Dendritic cell treated with granulocyte-macrophage colony-stimulating factor and Interleukin-4, amounts not matched to agents 40 ng/mL and 50 ng/mL, for 4 days (primary cell): ENCODE measurements around the gene ZNF648.
"Not testable (repeated sequence)": the region's sequence is repeated elsewhere in the genome, so short reads cannot be mapped to it uniquely, and the experiment has no call there.

ENCODE experiments used
- H3K27ac Mint-ChIP-seq: one replicate; pipeline ENCODE4 v1.8.0; 2022; ENCODE audit warnings: mild to moderate bottlenecking, mixed read lengths
- H3K27me3 Mint-ChIP-seq: one replicate; pipeline ENCODE4 v1.8.0; 2022; ENCODE audit warnings: mild to moderate bottlenecking, mixed read lengths
- H3K36me3 Mint-ChIP-seq: one replicate; pipeline ENCODE4 v1.8.0; 2022; ENCODE audit warnings: low read depth, mixed read lengths
- H3K4me1 Mint-ChIP-seq: one replicate; pipeline ENCODE4 v1.8.0; 2022; ENCODE audit warnings: low read depth, mixed read lengths
- H3K4me3 Mint-ChIP-seq: one replicate; pipeline ENCODE4 v1.8.0; 2022; ENCODE audit warnings: mild to moderate bottlenecking, moderate library complexity, mixed read lengths
- H3K9me3 Mint-ChIP-seq: one replicate; pipeline ENCODE4 v1.8.0; 2022; ENCODE audit warnings: mixed read lengths
- intact Hi-C: fragments of 100-400 bp; cut with micrococcal nuclease; formaldehyde crosslinking; loops from one replicate; pipeline ENCODE4 v1.15.0; 2022

The ZNF648 gene

GRCh38 chr1:182060877-182061276 is 635 bp downstream of the ZNF648 start:
- H3K4me1 Mint-ChIP-seq = no peaks in the 10 kb centered on the region
- peaks cover 63% of the 10 kb centered on the region for H3K27me3 Mint-ChIP-seq
- H3K36me3 Mint-ChIP-seq = no peaks in the 10 kb centered on the region
- H3K27ac Mint-ChIP-seq = no peak overlapping the region
- H3K9me3 Mint-ChIP-seq = no peaks in the 10 kb centered on the region
- intact Hi-C loops = no loop called here
- no peak overlapping the region for H3K4me3 Mint-ChIP-seq

DNA sequence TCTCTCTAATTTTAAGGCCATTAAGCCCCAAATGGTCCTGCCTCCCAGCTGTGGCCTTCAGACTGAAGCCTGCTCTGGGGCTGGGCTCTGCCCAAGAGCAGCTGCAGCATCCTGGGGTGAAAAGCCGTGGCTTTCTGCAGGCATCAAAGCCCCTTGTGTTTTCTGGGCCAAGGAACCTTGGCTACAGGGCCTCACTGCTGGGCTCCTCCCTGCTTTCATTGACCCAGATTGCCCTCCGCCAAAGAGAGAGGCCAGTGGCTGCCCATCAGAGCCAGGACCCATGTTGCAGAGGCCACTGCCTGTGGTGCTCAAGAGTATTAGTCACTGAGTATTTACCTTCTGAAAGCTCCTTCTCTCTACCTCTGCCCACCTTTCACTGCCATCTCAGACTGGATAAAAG is 1.6 kb downstream of the ZNF648 start:
- Mint-ChIP-seq H3K4me3 (no peak overlapping the region), H3K27ac (no peak overlapping the region), H3K9me3 (no peaks in the 10 kb centered on the region), H3K27me3 (peaks cover 71% of the 10 kb centered on the region), H3K4me1 (no peaks in the 10 kb centered on the region), H3K36me3 (no peaks in the 10 kb centered on the region)
- intact Hi-C loops = no loop called here

DNA sequence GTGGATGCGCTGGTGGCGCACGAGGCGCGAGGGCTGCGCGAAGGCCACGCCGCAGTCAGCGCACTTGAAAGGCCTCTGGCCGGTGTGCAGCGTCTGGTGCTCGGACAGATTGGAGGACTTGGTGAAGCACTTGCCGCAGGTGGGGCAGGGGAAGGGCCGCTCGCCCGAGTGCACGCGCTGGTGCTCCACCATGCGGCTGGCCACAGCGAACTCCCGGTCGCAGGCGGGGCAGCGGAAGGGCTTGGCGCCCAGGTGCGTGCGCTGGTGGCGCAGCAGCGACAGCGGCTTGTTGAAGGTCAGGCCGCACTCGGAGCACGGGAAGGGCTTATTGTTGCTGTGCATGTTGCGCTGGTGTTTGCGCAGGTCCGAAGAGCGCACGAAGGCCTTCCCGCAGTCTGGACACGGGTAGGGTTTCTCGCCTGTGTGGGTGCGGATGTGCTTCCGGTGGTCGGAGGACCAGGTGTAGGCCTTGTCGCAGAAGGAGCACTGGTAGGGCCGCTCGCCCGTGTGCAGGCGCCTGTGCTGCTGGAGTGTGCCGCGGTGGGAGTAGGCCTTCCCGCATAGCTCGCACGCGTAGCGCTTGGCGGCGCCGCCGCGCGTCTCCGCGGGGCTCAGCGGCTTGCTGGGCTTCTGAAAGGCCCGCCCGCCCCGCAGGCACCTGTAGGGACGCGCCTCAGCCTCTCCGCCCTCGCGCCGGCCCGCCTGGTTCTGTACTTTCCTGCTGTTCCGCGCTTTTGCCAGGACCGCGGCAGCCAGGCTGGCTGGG is 4.7 kb downstream of the ZNF648 start:
- peaks cover 1% of the 10 kb centered on the region for H3K4me1 Mint-ChIP-seq
- peaks cover 2% of the 10 kb centered on the region for H3K9me3 Mint-ChIP-seq
- no peak overlapping the region for H3K27ac Mint-ChIP-seq
- peaks cover 57% of the 10 kb centered on the region for H3K27me3 Mint-ChIP-seq
- intact Hi-C loops = no loop called here
- no peak overlapping the region for H3K4me3 Mint-ChIP-seq
- no peaks in the 10 kb centered on the region for H3K36me3 Mint-ChIP-seq

GRCh38 chr1:182054698-182055326 is 6.7 kb downstream of the ZNF648 start:
- Mint-ChIP-seq H3K9me3 (peaks cover 9% of the 10 kb centered on the region), H3K4me3 (no peak overlapping the region), H3K27ac (no peak overlapping the region), H3K36me3 (no peaks in the 10 kb centered on the region), H3K27me3 (peaks cover 39% of the 10 kb centered on the region), H3K4me1 (peaks cover 6% of the 10 kb centered on the region)
- intact Hi-C loops = loop anchor here (1.0 kb wide), 1 partner anchor 576 kb away; no protein-coding TSS in a partner anchor

DNA sequence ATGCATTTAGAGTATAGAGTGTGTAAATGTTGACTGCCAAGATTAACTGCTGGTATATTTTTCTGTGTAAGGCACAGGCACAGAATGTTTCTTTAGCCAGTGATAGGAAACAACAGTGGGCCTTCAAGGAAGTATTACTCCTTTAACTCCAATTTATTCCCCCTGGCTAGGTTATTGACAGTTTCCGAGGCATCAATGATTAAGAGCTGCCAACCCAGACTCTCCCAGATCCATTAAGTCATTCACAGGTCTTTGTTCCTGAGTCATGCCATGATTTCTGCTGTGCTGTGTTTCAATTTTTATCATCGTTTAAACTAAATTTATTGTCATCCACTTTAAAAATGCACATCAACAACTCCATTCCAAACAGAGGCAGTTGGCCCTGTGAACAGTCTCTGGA is 9.2 kb downstream of the ZNF648 start:
- Mint-ChIP-seq H3K4me1 (peaks cover 6% of the 10 kb centered on the region), H3K36me3 (no peaks in the 10 kb centered on the region), H3K9me3 (peaks cover 9% of the 10 kb centered on the region), H3K27ac (no peak overlapping the region), H3K4me3 (no peak overlapping the region), H3K27me3 (peaks cover 23% of the 10 kb centered on the region)
- intact Hi-C loops = no loop called here

- H3K9me3 Mint-ChIP-seq = peaks cover 11% of the 10 kb centered on the region
- H3K27me3 Mint-ChIP-seq = peaks cover 18% of the 10 kb centered on the region
- peaks cover 6% of the 10 kb centered on the region for H3K4me1 Mint-ChIP-seq
- no peaks in the 10 kb centered on the region for H3K36me3 Mint-ChIP-seq
- H3K4me3 Mint-ChIP-seq = no peak overlapping the region
- no peak overlapping the region for H3K27ac Mint-ChIP-seq
- intact Hi-C loops = no loop called here
Observed at GRCh38 chr1:182051938-182052337, 9.6 kb downstream of the ZNF648 start.

DNA sequence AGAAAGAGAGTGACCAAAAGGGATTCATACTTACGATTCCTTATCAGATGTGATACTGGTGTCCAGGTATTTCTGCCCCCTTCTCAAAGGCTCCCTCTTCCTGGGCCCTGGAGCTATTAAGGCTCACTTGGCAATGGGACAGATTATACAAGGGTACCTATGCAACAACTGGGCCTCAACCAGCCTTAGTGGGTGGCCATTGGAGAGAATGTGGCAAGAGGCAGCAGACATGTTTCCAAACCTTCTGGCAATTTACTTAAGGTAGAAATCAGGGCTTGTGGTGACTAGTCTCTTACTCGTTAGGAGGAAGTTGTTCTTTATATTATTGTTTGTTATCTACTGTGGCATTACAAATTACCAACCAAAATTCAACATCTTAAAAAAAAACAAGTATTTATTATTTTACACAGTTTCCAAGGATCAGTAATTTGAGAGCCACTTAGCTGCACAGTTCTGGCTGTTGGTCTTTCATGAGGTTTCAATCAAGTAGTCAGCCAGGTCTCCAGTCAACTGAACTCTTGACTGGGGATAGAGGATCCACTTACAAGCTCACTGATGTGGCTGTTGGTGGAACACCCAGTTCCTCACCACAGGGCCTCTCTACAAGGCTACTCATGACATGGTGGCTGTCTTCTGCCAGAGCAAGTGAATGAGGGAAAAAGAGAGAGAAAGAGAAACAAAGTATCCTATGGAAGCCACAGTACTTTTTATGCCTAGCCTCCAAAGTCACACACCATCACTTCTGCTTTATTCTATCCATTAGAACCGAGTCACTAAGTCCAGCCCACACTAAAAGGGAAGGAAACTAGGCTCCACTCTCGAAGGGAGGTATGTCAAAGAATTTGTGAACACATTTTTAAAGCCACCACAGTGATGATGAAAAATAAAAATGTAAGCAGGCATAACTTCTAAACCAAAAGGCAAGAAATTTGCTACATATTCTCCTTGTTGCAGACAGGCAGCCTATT is 10.7 kb downstream of the ZNF648 start:
- peaks cover 6% of the 10 kb centered on the region for H3K4me1 Mint-ChIP-seq
- H3K27me3 Mint-ChIP-seq = peaks cover 7% of the 10 kb centered on the region
- H3K9me3 Mint-ChIP-seq = peaks cover 20% of the 10 kb centered on the region
- intact Hi-C loops = no loop called here
- H3K27ac Mint-ChIP-seq = no peak overlapping the region
- no peak overlapping the region for H3K4me3 Mint-ChIP-seq
- H3K36me3 Mint-ChIP-seq = no peaks in the 10 kb centered on the region

DNA sequence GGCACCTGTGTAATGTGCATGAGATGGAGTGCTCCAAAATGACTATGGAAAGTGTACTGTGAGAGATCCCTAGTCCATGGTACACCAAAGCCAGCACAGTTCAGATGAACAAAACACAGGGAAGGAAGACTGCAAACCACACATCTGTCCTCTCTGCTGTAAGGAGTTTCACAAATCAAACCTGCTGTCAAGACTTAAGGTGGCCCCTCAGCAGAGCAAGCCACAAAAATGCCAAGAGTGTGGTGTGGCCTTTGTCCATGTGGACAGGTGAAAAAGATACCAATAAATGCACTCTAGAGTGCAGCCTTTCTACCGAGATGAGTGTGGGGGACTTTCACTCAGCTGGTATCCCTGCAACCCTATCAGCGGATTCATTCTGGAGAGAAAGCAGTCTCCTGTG is 12.9 kb downstream of the ZNF648 start:
- peaks cover 33% of the 10 kb centered on the region for H3K9me3 Mint-ChIP-seq
- H3K27me3 Mint-ChIP-seq = no peaks in the 10 kb centered on the region
- peaks cover 6% of the 10 kb centered on the region for H3K4me1 Mint-ChIP-seq
- H3K36me3 Mint-ChIP-seq = no peaks in the 10 kb centered on the region
- no peak overlapping the region for H3K27ac Mint-ChIP-seq
- H3K4me3 Mint-ChIP-seq = no peak overlapping the region
- intact Hi-C loops = no loop called here

GRCh38 chr1:182046763-182047162 is 14.7 kb downstream of the ZNF648 start:
- Mint-ChIP-seq H3K4me1 (peaks cover 11% of the 10 kb centered on the region), H3K9me3 (peaks cover 31% of the 10 kb centered on the region), H3K27ac (no peak overlapping the region), H3K4me3 (no peak overlapping the region), H3K27me3 (no peaks in the 10 kb centered on the region), H3K36me3 (no peaks in the 10 kb centered on the region)
- intact Hi-C loops = no loop called here

DNA sequence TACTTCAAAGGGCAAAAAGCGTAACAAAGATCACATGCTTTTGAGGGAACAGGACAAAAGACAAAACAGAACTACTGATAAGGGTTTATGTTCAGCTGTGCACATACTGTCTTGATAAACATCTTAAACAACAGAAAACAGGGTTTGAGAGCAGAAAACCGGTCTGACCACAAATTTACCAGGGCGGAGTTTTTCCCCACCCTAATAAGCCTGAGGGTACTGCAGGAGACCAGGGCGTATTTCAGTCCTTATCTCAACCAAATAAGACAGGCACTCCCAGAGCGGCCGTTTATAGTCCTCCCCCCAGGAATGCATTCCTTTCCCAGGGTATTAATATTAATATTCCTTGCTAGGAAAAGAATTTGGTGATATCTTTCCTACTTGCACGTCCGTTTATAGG is 16.0 kb downstream of the ZNF648 start:
- H3K4me3 Mint-ChIP-seq, intact Hi-C loops, H3K27me3 Mint-ChIP-seq, H3K27ac Mint-ChIP-seq, H3K36me3 Mint-ChIP-seq: not testable (repeated sequence)
- peaks cover 19% of the 10 kb centered on the region for H3K4me1 Mint-ChIP-seq
- peaks cover 28% of the 10 kb centered on the region for H3K9me3 Mint-ChIP-seq

GRCh38 chr1:182041615-182042014 is 19.9 kb downstream of the ZNF648 start:
- Mint-ChIP-seq H3K4me1 (peaks cover 22% of the 10 kb centered on the region), H3K27ac (no peak overlapping the region), H3K27me3 (no peaks in the 10 kb centered on the region), H3K4me3 (no peak overlapping the region), H3K9me3 (peaks cover 25% of the 10 kb centered on the region), H3K36me3 (no peaks in the 10 kb centered on the region)
- intact Hi-C loops = no loop called here

- Mint-ChIP-seq H3K4me3 (no peak overlapping the region), H3K36me3 (no peaks in the 10 kb centered on the region)
- intact Hi-C loops = no loop called here
Observed at GRCh38 chr1:182038220-182038619, 23.3 kb downstream of the ZNF648 start.

GRCh38 chr1:182035097-182035770 is 26.3 kb downstream of the ZNF648 start:
- Mint-ChIP-seq H3K27ac (no peak overlapping the region), H3K4me3 (no peak overlapping the region), H3K36me3 (no peaks in the 10 kb centered on the region), H3K27me3 (peaks cover 2% of the 10 kb centered on the region), H3K4me1 (peaks cover under 1% of the 10 kb centered on the region), H3K9me3 (peaks cover under 1% of the 10 kb centered on the region)
- intact Hi-C loops = no loop called here

More at GRCh38 chr1:182038220-182038619, 23.3 kb downstream of the ZNF648 start:
- Mint-ChIP-seq H3K9me3 (peaks cover 6% of the 10 kb centered on the region), H3K27me3 (no peaks in the 10 kb centered on the region), H3K27ac (no peak overlapping the region), H3K4me1 (peaks cover 22% of the 10 kb centered on the region)
